Stomach (tissue), 9 donors: ENCODE data around the gene ARL6. TPM values are rescaled to one million over a fixed set of nuclear protein-coding genes. Genes with fewer than 3 reads are reported as not detected.
A peak's percentile ranks its signal among the peaks of the same experiment; 100 is the strongest.

Experiments used
- DNase-seq, 2 donors: peaks; one replicate each; pipeline versions ENCODE4 v3.0.0 to v3.0.0-alpha.2; 2013 to 2019
- H3K27ac ChIP-seq, 5 donors: fragments of 200-600 bp in 4 of 5; sonication (generic) in 4 of 5; one replicate each; pipeline ENCODE4 v1.5.1; 2013 to 2019; ENCODE audit warnings: mild to moderate bottlenecking in 1 of 5, moderate library complexity in 1 of 5
- H3K27me3 ChIP-seq, 3 donors: fragments of 200-600 bp; sonication (generic); one replicate each; pipeline ENCODE4 v1.5.1; 2017 to 2019; ENCODE audit warnings: mixed run types in 1 of 3
- H3K36me3 ChIP-seq, 4 donors: fragments of 200-600 bp; sonication (generic); 1 replicate in 3 of 4; 2 replicates in 1 of 4; pipeline ENCODE4 v1.5.1; 2016 to 2019
- H3K4me1 ChIP-seq, 4 donors: fragments of 200-600 bp; sonication (generic); one replicate each; pipeline ENCODE4 v1.5.1; 2016 to 2019
- H3K4me3 ChIP-seq, 4 donors: fragments of 200-600 bp; sonication (generic) in 3 of 4; one replicate each; pipeline ENCODE4 v1.5.1; 2016 to 2019; ENCODE audit warnings: mild to moderate bottlenecking in 1 of 4
- H3K9me3 ChIP-seq, 4 donors: fragments of 200-600 bp; sonication (generic); one replicate each; pipeline ENCODE4 v1.5.1; 2016 to 2019
- EP300 ChIP-seq: sonication (generic); formaldehyde crosslinking; IDR thresholded peaks from one replicate; pipeline ENCODE4 v1.6.1; 2017; ENCODE audit warnings: antibody characterized with exemption
- POLR2A ChIP-seq, 4 donors: fragments of 450-650 bp; IDR thresholded peaks; one replicate each; pipeline ENCODE4 v1.6.1; 2016; ENCODE audit warnings: antibody characterized with exemption in 4 of 4, control low read depth in 2 of 4, mild to moderate bottlenecking in 1 of 4, moderate library complexity in 1 of 4
- POLR2AphosphoS5 ChIP-seq, 3 donors: sonication (generic); formaldehyde crosslinking; IDR thresholded peaks; one replicate each; pipeline ENCODE4 v1.6.1; 2016; ENCODE audit warnings: antibody characterized with exemption in 3 of 3
- WGBS, 5 donors: extraction: QIAGEN DNeasy Blood & Tissue Kit in 3 of 5; methylation state at CpG; one replicate each; pipeline versions ENCODE4 v1.1.5 to v1.1.7; 2013 to 2018; 5-methylcytosine and 5-hydroxymethylcytosine counted together
- intact Hi-C: fragments of 100-400 bp; cut with DNase I; formaldehyde crosslinking; loops from one replicate; pipeline ENCODE4 v1.15.1; 2023; ENCODE audit warnings: low total_unique reads
- polyA plus RNA-seq, 3 donors: library from polyadenylated mRNA; stranded (reverse); fragments of 200-250 nt; gene quantifications; one replicate each; pipeline ENCODE4 v1.2.3, GENCODE V29; 2013
- total RNA-seq, 5 donors: library from RNA; depleted of rRNA; stranded (reverse); fragments of >200 nt; gene quantifications; one replicate each; pipeline versions ENCODE4 v1.1.0 to v1.2.3, GENCODE V29; 2014 to 2016
- TF ChIP-seq, protein P1 (sequence below), 7 experiments: fragments of 450-650 bp in 4 of 7; fragments of 200-600 bp in 3 of 7; sonication (generic) in 3 of 7; IDR thresholded peaks; one replicate each; pipeline ENCODE4 v1.5.1; 2016 to 2019; ENCODE audit warnings: antibody characterized with exemption in 7 of 7, control low read depth in 2 of 7, mild to moderate bottlenecking in 1 of 7
- donor health status: healthy with polysubstance abuse.
- donor health status: Bipolar disorder and iron deficiency.
- donor health status: healthy.

Gene ARL6
- total and polyA plus RNA-seq, 8 donors = 0.58 to 19.1 (median 2.6) TPM

DNA sequence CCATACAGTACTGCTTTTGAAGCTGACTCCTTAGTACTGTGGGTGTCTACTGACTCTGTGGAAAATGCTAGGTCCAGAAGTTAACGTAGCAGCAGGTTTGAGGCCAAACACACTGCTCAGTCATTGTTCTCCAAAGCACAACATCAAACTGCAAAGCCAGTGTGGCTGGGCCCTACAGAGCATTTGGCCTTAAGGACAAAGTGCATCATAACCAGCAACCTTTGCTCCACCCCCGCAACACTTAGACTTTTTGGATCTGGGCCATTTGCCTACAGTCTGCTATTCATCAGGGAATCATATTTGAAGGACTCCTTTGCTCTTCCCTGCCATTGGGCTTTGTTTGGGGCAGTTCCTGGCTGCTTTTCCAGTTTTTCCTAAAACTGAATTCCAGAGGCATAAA lies 43.1 kb upstream of the ARL6 start:
- Histone ChIP-seq H3K4me1 (no peaks in the 10 kb centered on the region), H3K27ac (no peak overlapping the region), H3K27me3 (no peaks in the 10 kb centered on the region), H3K9me3 (no peaks in the 10 kb centered on the region), H3K36me3 (no peaks in the 10 kb centered on the region), H3K4me3 (no peak overlapping the region)
- 55 to 92% (median 71%) methylated on average over 2 of the region's 2 CpGs for WGBS, 5 donors
- intact Hi-C loops = no loop called here
- DNase-seq = peak in 1 of 2 donors; percentile 3
- TF ChIP-seq, protein P1, sequence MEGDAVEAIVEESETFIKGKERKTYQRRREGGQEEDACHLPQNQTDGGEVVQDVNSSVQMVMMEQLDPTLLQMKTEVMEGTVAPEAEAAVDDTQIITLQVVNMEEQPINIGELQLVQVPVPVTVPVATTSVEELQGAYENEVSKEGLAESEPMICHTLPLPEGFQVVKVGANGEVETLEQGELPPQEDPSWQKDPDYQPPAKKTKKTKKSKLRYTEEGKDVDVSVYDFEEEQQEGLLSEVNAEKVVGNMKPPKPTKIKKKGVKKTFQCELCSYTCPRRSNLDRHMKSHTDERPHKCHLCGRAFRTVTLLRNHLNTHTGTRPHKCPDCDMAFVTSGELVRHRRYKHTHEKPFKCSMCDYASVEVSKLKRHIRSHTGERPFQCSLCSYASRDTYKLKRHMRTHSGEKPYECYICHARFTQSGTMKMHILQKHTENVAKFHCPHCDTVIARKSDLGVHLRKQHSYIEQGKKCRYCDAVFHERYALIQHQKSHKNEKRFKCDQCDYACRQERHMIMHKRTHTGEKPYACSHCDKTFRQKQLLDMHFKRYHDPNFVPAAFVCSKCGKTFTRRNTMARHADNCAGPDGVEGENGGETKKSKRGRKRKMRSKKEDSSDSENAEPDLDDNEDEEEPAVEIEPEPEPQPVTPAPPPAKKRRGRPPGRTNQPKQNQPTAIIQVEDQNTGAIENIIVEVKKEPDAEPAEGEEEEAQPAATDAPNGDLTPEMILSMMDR (IDR thresholded peaks at IDR 0.05) = no peak
- TF ChIP-seq POLR2A (IDR thresholded peaks at IDR 0.05) = no peak
- no peak for TF ChIP-seq EP300
- TF ChIP-seq POLR2AphosphoS5 (IDR thresholded peaks at IDR 0.05) = no peak

DNA sequence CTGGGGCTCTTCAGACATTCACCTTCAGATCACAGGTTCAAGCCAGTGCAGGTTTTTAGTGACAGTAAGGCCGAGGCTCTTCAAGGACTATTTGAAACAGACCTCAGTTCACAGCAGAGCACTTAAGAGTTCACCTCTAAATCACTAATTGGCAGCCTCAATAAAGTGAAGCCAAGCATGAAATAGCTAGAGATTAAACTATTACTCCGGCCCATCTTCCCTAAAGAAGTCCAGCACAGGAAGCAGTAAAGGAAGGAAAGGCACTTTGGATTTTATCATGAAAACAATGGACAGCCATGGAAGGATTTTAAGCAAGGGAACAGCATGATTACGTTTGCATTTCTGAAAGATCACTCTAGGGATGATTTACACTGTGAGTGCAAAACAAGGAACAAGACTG lies 27.6 kb upstream of the ARL6 start:
- H3K4me1 ChIP-seq = no peaks in the 10 kb centered on the region
- no peak for TF ChIP-seq POLR2A (IDR thresholded peaks at IDR 0.05)
- TF ChIP-seq POLR2AphosphoS5 (IDR thresholded peaks at IDR 0.05) = no peak
- TF ChIP-seq EP300 = no peak
- TF ChIP-seq, protein P1 (IDR thresholded peaks at IDR 0.05) = no peak
- H3K27ac ChIP-seq = no peak overlapping the region
- no peaks in the 10 kb centered on the region for H3K36me3 ChIP-seq
- no peaks in the 10 kb centered on the region for H3K9me3 ChIP-seq
- intact Hi-C loops = no loop called here
- WGBS, 5 donors = 31 to 48% (median 45%) methylated on average over 3 of the region's 3 CpGs
- H3K27me3 ChIP-seq = no peaks in the 10 kb centered on the region
- H3K4me3 ChIP-seq = no peak overlapping the region
- DNase-seq = no peak

DNA sequence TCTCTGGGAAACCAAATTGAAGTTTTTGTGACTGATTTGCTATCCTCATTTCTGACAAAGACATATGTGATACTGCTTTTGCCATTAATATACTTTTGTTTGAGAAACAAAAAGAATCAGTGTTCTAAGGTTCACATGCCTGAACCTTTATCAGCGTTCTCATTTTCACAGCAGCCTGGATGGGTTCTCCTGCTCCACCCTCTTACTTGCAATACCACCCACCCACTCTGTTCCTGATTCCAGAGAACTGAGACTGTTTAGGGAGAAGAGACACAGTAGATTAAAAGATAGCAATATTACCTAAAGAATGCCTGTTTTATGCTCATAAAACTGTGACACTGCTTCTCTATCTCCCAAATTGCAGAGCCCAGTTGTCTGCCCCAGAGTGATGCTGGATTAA lies 25.8 kb upstream of the ARL6 start:
- no peak for DNase-seq
- Histone ChIP-seq H3K27ac (no peak overlapping the region), H3K4me3 (no peak overlapping the region), H3K9me3 (no peaks in the 10 kb centered on the region), H3K4me1 (no peaks in the 10 kb centered on the region), H3K27me3 (no peaks in the 10 kb centered on the region), H3K36me3 (no peaks in the 10 kb centered on the region)
- TF ChIP-seq POLR2AphosphoS5 (IDR thresholded peaks at IDR 0.05) (no peak), POLR2A (IDR thresholded peaks at IDR 0.05) (no peak), EP300 (no peak)
- TF ChIP-seq, protein P1 (IDR thresholded peaks at IDR 0.05) = no peak
- intact Hi-C loops = no loop called here
- WGBS, 5 donors = 38 to 55% (median 44%) methylated on average over 1 of the region's 1 CpG

DNA sequence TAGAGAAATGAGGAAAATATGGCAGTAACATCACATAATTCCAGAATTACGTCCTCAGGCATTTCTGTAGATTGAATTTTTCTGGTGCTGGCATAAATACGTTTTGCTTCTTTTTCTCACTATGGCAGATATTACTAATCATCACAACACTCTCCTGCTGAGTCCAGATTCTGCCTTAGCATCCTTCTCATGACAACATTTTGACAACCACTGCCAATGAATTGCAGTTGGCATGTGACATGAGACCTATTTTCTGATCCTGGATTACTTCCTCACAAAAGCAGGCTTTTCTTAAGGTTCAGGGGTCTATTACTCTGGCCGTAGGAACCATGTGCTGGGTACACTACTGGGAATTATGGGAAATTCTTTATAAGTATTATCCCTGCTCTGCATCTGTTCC lies 22.5 kb upstream of the ARL6 start:
- Histone ChIP-seq H3K27me3 (no peaks in the 10 kb centered on the region), H3K27ac (no peak overlapping the region), H3K36me3 (no peaks in the 10 kb centered on the region), H3K4me3 (no peak overlapping the region), H3K9me3 (no peaks in the 10 kb centered on the region), H3K4me1 (no peaks in the 10 kb centered on the region)
- no peak for DNase-seq
- WGBS, 5 donors = 74 to 90% (median 78%) methylated on average over 3 of the region's 3 CpGs
- no peak for TF ChIP-seq POLR2AphosphoS5 (IDR thresholded peaks at IDR 0.05)
- no peak for TF ChIP-seq POLR2A (IDR thresholded peaks at IDR 0.05)
- TF ChIP-seq, protein P1 (IDR thresholded peaks at IDR 0.05) = no peak
- TF ChIP-seq EP300 = no peak
- intact Hi-C loops = no loop called here
